Stimulated activated CD4-positive, alpha-beta T cell treated with anti-CD3 and anti-CD28 coated beads, Interleukin-2, amount 100 ng/mL, for 48 hours (primary cell): ENCODE data around the gene CHST11.
"Not testable (repeated sequence)": the region's sequence is repeated elsewhere in the genome, so short reads cannot be mapped to it uniquely, and the experiment has no call there.

Source experiments
- DNase-seq, 2 donors: peaks; one replicate each; pipeline ENCODE4 v3.0.0-alpha.2; 2020

CHST11 gene

DNA sequence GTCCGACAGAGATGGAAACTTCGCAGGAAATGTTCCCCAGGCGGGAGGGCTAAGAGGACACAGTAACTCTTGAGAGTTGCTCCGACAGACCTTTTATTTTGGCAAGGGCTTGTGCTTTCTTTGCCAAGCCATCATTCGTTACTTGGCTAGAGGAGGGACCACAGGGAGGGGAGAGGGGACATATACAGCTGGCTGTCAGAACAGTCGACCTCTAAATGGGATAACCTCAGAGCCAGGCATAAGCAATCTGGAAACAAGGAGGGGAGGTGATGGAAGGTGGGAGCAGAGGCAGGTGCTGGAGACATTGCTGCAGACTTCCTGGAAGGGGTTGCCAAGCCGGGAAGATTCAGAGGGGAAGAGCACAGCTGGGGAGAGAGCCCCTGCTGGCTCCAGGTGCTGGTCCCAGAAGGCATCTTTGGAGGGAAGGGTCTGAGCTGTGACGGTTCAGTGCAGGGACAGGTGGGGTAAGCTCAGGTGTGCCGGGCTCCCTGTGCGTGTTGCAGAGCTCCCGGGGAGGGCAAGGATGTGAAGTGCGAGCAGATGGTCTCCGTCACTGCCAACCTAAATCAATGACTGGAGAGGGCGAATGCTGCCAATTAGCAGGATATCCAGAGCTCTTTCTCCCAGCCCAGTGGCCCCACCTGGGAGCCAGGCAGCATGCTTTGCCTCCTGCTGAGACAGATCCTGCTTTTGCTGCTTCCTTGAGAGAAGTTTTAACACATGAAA lies 50.1 kb downstream of the CHST11 start:
- no peak for DNase-seq

DNA sequence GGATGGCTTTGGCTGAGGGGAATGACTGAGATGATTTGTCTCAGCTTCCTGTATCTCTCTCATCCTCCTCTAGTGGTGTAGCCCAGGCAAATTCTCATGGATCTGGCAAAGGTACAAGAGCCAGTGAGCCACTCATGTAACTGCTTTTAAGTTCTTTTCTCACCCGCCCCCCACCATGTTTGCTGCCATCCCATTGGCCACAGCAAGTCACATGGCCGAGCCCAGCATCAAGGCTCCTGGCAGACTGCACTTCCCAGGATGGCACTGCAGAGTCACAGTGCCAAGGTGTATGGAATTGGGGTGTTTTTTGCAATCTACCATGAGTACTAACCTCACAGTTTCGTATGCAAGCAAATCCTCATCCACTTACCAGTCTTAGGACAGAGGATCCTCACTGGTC lies 50.9 kb downstream of the CHST11 start:
- DNase-seq = no peak

GRCh38 chr12:104508752-104509446 lies 52.2 kb downstream of the CHST11 start:
- DNase-seq = no peak

DNA sequence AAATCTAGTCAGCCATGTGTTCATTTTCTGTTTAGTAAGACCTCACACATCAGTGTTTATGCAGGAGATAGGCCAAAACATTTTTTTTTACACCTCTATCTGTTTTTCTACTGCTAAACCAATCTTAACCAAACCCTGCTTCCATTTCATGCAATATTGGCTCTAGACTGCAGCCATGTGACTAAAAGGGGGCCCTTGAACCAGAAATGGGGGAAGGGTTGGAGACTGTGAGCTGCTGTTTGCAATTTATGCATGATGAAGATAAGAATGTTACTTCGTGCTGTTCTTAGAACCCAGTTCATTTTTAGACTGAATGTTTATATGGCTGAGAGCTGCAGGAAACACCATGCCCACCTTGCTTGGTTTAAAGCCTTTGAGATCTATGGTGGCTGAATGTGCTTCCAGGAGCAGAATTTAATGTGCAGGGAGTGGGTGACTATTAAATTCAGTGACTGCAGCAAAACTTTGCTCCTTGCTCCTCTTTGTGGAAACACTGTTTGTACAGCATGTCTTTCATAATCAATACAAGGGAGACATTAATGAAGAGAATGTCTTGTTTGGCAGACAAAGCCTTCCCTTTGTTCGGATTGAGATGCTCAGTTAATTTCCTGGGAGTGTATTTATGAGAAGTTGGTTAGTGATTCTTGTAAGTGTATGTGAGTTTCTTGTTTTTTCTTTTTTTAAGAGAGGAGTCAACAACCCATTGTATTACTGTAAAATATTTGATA lies 53.6 kb downstream of the CHST11 start:
- no peak for DNase-seq

DNA sequence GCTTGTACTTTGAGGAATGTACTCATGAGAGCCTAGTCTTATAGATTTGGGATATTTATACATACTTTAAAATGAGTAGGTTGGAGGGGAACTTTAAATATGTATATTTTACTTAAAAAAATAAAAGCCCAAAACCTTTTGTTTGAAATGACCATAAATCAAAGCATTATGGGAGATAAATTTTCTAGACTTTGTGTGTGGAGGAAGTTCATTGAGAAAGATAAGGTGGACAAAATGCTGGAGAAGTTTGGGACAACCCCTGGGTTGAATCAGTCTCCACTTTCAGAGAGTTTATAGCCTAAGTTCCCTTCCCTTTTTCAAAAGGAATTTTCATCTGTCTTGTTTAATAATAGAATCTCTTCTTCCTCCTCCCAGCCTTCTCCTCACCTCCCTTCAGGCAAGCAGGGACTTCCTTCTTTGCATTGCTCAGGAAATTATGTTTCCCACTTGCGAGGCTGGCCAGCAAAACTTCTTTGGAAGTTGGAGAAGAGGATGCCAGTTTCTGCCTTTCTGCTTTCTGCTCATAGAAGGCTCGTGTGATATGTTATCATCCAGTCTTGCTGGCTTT lies 54.2 kb downstream of the CHST11 start:
- no peak for DNase-seq

DNA sequence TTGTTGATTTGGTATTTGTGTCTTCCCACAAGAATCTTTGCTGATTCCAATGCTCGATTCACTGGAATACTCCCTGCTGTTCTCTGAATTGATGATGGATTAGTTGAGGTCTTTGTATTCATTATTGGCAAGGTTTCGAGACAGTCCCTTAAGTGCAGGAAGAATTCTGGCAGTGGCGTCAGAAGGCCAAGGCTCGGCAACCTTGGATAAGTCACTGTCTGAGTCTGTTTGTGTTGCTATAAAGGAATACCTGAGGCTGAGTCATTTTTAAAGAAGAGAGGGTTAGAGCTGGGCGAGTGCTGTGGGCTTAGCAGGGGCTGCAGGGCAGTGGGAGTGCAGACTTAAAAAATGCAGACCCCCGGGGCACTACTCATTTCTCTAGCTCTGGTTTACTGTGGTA lies 56.9 kb downstream of the CHST11 start:
- DNase-seq = no peak

DNA sequence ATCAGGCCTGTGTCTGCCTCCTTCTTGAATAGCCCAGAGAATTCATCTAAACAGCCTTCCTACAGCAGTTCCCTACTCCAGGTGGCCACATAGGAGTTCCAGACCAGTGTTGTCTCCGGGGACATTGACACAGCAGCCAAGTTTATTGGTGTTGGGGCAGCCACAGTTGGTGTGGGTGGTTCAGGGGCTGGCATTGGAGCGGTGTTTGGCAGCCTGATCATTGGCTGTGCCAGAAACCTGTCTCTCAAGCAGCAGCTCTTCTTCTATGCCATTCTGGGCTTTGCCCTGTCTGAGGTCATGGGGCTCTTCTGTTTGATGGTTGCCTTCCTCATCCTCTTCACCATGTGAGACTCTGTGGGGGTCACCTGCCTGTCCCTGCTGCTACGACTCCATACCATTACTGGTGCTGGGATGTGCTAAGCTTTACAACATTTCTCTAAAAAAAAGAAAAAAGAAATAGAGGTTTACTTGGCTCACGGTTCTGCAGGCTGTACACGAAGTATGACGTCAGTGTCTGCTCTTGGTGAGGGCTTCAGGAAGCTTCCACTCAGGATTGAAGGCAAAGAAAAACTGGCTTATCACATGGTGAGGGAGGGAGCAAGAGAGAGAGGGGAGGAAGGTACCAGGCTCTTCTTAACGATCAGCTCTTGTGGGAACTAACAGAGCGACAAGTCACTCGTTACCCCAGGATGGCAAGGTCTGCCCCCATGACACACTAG lies 57.5 kb downstream of the CHST11 start:
- DNase-seq = no peak

DNA sequence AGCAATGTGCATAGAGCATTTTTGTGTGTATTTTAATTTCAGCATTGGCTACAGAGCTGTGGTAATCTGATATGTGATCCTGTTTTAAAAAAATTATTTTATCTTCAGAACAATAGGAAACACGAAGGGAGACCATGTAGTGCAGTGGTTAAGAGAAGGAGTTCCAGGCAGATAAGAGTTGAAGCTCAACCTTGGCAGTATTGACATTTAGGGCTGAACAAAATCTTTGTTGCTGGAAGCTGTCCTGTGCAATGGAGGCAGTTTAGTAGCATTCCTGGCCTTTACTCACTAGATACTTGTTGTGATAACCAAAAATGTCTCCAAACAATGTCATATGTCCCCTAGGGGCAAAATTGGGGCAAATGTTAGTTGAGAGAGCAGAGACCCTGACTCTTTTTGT lies 59.2 kb downstream of the CHST11 start:
- no peak for DNase-seq

GRCh38 chr12:104516821-104517220 lies 60.1 kb downstream of the CHST11 start:
- no peak for DNase-seq

- no peak for DNase-seq
These were observed 61.1 kb downstream of the CHST11 start for GRCh38 chr12:104517880-104518279.

GRCh38 chr12:104519190-104520019 lies 62.7 kb downstream of the CHST11 start:
- DNase-seq = no peak

- no peak for DNase-seq
These were observed 63.6 kb downstream of the CHST11 start for GRCh38 chr12:104520242-104520900.

- DNase-seq = no peak
These were observed 65.0 kb downstream of the CHST11 start for GRCh38 chr12:104521731-104522130.

DNA sequence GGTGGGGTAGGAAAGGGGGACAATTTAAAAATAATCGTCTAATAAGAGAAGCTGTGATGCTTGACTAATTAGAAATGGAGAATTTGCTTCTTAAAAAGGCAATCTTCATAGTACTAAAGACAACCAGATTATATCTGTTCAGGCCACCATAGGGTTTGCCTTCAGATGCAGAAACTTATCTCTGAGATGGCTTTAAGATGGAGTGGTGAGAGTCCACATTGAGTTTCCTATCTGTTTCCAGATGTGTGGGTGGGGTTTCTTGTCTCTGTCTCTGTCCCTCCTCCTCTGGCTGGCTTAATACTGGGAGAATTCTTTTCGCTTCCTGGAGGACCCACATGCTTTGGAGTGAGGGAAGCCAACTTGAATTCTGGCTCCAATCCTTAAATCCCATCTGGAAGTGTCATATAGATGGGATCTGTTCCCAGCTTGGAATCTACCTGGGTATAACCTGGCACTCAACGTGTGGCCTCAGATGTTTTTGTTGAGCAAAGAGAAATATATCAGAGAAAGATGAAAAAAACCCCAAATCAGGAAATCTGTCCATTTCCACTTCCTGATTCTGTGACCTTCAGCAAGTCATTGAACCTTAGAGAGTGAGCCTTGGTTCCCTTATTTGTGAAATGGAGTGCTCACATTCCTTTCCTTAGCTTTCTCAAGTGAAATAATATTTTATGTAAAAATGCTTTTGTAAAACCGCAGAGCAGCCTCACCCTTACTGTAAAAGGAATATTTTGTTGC lies 66.4 kb downstream of the CHST11 start:
- no peak for DNase-seq

- DNase-seq = no peak
These were observed 67.5 kb downstream of the CHST11 start for GRCh38 chr12:104524034-104524832.

DNA sequence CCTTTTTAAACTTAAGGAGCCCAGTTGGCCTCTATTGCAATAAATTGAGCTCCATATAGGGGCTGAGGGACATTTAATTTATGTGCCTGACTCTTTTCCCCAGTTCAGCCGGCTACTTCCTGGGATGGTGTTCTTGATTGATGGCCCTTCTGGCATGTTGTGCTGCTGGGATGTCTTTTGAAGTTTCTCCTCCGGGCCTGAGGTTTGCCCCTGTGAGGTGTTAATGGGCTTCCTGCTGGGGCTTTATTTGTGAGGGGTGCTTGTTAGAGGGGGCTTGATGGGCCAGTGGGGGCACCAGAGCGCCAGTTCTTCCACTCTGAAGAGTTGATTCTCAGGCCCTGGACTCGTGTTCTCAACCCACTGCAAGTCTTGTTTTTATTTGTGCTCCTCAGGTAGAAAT lies 69.6 kb downstream of the CHST11 start:
- DNase-seq = no peak

DNA sequence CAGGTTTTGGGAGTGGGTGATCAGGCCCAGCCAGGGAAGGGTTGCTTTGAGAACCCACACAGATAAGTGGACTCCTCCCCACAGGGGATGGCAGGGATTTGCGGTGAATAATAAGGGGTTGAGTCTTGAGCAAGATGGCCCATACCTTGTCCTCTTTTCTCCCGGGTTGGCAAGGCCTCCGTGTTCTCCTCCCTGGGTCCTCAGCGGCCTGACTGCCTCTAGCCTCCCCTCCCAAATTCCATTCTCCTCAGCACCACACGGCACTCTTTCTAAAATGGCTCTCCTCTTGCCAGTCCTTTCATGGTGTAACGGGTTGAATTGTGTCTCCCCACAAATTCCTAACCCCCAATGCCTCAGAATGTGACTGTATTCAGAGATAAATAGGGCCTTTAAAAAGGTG lies 70.0 kb downstream of the CHST11 start:
- no peak for DNase-seq

DNA sequence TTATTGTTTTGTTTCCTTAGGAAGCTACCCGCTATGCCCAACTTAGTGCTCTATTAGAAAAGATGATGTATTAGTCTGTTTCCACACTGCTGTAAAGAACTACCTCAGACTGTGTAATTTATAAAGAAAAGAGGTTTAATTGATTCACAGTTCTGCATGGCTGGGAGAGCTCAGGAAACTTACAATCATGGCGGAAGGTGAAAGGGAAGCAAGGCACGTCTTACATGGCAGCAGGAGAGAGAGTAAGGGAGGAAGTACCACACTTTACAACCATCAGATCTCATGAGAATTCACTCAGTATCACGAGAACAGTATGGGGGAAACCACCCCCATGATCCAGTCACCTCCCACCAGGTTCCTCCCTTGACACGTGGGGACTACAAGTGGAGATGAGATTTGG lies 70.9 kb downstream of the CHST11 start:
- not testable (repeated sequence) for DNase-seq

DNA sequence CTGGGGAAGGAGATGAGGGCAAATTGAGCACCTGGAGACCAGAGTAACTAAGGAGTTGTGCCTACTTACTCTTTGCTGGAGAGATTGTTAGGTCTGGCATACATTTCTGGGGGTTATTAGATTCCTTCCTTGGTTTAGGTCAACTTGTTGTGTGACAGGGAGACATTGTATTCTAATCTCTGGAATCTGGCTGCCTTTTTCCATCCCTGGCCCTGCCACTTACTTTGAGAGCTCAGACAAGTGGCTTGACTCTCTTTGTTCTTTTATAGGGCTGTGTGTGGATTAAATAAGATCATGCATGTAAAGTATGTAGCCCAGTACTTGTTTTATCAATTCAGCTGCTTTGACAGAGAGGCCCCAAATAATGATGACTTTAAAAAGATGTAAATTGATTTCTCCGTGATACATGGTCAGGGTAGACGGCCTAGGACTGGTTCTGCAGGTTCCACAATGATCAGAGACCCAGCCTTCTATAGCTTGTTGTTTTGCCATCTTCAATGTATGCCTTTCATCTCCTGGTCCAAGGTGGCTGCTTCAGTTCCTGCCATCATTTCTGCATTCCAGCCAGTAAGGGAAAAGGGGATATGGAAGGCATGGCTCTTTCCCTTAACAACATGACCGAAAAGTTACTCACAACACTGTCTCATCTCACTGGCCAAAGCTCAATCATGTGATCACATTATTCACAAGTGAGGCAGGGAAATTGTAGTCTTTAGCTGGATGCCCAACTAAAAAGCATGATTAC lies 72.6 kb downstream of the CHST11 start:
- DNase-seq = no peak
